ENCODE measurements around the gene HTT-AS. TPM values are rescaled to one million over a fixed set of nuclear protein-coding genes. Genes with fewer than 3 reads are reported as not detected.

HTT-AS gene
- total and polyA plus RNA-seq, 2 of the 8 experiments (the other 6 are each of a cell fraction or from before 2014, with no cell fraction given): not detected

DNA sequence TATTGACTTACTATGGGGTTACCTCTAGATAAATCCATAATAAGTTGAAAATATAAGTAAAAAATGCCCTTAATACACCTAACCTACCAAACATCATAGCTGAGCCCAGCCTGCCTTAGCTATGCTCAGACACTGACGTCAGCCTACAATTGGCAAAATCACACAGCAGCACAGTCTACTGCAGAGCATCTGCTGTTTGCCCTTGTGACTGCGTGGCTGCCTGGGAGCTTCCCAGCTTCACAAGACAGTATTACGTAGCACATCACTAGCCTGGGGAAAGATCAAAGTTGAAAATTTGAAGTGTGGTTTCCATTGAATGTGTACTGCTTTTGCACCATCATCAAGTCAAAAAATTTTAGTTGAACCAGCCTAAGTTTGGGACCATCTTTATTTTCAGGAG, 8.8 kb downstream of the HTT-AS start (continued):
- TF ChIP-seq, protein P1, sequence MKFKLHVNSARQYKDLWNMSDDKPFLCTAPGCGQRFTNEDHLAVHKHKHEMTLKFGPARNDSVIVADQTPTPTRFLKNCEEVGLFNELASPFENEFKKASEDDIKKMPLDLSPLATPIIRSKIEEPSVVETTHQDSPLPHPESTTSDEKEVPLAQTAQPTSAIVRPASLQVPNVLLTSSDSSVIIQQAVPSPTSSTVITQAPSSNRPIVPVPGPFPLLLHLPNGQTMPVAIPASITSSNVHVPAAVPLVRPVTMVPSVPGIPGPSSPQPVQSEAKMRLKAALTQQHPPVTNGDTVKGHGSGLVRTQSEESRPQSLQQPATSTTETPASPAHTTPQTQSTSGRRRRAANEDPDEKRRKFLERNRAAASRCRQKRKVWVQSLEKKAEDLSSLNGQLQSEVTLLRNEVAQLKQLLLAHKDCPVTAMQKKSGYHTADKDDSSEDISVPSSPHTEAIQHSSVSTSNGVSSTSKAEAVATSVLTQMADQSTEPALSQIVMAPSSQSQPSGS (IDR thresholded peaks at IDR 0.05; ENCODE audit: low read length): no peak
- TF ChIP-seq TAF7 (optimal IDR thresholded peaks at IDR 0.05; ENCODE audit: borderline replicate concordance, low read depth, low read length): no peak
- TF ChIP-seq, protein P2, sequence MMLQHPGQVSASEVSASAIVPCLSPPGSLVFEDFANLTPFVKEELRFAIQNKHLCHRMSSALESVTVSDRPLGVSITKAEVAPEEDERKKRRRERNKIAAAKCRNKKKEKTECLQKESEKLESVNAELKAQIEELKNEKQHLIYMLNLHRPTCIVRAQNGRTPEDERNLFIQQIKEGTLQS (IDR thresholded peaks at IDR 0.05; ENCODE audit: insufficient read depth, low read depth, low read length): no peak
- TF ChIP-seq HDAC2 (IDR thresholded peaks at IDR 0.05; ENCODE audit: borderline replicate concordance in 1 of 2, low read depth in 2 of 2, low read length in 2 of 2): no peak
- no peak for TF ChIP-seq RBBP5 (IDR thresholded peaks at IDR 0.05; ENCODE audit: borderline replicate concordance, low read depth, low read length)
- no peak for TF ChIP-seq ASH2L (IDR thresholded peaks at IDR 0.05; ENCODE audit: low read length)
- TF ChIP-seq SP4 (IDR thresholded peaks at IDR 0.05; ENCODE audit: low read length): no peak
- TF ChIP-seq KDM5A (IDR thresholded peaks at IDR 0.05; ENCODE audit: low read length): no peak
- TF ChIP-seq CTBP2 (IDR thresholded peaks at IDR 0.05; ENCODE audit: borderline replicate concordance, insufficient read depth, insufficient read length, low read length): no peak
